ENCODE measurements around the gene SPTBN4.
"Not testable (repeated sequence)": the region's sequence is repeated elsewhere in the genome, so short reads cannot be mapped to it uniquely, and the experiment has no call there.

SPTBN4 gene

GRCh38 chr19:40533508-40533907 is 66.7 kb downstream of the SPTBN4 start:
- DNase-seq, result no peak

DNA sequence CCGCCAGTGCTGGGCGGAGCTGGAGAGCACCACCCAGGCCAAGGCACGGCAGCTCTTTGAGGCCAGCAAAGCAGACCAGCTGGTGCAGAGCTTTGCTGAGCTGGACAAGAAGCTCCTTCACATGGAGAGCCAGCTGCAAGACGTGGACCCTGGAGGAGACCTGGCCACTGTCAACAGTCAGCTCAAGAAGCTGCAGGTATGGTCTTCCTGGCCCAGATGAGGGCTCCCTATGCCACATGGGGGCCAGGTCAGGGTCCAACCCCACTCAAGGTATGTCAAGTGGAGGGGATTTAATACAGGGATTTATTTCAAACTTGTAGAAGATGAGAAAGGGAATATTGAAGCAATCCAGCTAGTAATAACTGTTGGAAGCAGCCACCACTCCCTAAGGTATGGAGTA is 67.3 kb downstream of the SPTBN4 start:
- no peak for DNase-seq

GRCh38 chr19:40539070-40539469 is 72.3 kb downstream of the SPTBN4 start:
- DNase-seq, result no peak

- DNase-seq, result no peak
Measured at GRCh38 chr19:40542202-40542859, 75.5 kb downstream of the SPTBN4 start.

GRCh38 chr19:40543029-40543597 is 76.3 kb downstream of the SPTBN4 start:
- DNase-seq, result no peak

- DNase-seq, result not testable (repeated sequence)
Measured at GRCh38 chr19:40546153-40546841, 79.5 kb downstream of the SPTBN4 start.

DNA sequence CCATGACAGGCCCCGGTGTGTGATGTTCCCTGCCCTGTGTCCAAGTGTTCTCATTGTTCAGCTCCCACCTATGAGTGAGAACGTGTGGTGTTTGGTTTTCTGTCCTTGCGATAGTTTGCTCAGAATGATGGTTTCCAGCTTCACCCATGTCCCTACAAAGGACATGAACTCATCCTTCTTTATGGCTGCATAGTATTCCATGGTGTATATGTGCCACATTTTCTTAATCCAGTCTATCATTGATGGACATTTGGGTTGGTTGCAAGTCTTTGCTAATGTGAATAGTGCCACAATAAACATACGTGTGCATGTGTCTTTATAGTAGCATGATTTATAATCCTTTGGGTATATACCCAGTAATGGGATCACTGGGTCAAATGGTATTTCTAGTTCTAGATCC is 80.4 kb downstream of the SPTBN4 start:
- not testable (repeated sequence) for DNase-seq

DNA sequence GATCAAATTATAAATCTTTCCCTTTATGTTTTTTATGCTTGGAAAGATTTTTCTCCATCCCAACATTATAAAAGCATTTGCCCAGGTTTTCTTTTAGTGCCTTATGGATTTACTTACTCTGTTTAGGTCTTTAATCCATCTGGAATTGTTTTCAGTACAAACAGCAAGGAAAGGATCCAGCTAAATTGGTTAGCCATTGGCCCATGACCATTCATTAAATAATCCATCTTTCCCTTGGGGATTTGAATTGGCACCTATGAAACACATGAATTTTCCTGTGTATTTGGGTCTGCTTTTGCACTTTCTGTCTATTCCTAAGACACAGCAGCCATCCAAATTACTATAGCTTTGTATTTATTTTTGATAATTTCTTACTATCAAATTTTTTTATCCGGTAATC is 81.0 kb downstream of the SPTBN4 start:
- no peak for DNase-seq

DNA sequence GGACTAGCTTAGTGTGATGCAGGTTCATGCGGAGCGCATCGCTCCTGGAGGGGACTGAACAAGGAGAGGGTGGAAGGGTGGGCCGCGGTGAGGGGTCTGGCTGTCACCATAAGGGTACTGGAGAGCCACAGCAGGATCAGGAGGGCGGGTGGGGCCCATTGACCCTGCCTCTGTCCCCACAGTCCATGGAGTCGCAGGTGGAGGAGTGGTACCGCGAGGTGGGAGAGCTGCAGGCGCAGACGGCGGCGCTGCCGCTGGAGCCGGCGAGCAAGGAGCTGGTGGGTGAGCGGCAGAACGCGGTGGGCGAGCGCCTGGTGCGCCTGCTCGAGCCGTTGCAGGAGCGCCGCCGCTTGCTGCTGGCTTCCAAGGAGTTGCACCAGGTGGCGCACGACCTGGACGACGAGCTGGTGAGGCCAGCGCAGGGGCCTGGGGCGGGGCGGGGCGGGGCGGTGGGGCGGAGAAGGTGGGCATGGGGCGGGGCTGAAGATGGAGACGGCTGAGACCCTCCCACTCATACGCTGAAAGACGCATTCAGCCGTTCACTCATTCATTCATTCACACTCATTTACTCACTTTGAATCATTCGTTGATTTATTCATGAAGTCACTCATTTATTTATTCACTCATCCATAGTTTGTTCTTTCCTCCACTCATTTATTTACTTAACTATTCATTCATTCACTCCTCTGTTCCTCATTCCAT is 82.4 kb downstream of the SPTBN4 start:
- DNase-seq, result peak; percentile 98

GRCh38 chr19:40550951-40551350 is 84.2 kb downstream of the SPTBN4 start:
- DNase-seq, result no peak

DNA sequence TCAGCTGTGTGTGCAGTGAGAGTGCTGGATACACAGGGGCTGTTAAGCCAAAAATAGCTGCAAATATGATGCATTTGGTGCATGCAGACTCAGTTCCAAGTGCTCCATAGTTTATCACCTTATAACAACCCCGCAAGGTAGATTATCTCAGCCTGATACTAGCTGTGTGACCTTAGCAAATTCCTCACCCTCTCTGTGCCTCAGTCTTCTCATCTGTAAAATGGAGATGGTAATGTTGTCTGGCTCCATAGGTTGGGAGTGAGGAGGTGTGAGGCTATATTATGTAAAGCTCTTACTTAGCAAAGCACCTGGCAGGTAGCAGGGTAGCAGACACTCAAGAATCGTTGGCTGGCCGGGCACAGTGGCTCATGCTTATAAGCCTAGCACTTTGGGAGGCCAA is 86.0 kb downstream of the SPTBN4 start:
- DNase-seq, result no peak

GRCh38 chr19:40553885-40554857 is 87.4 kb downstream of the SPTBN4 start:
- no peak for DNase-seq

DNA sequence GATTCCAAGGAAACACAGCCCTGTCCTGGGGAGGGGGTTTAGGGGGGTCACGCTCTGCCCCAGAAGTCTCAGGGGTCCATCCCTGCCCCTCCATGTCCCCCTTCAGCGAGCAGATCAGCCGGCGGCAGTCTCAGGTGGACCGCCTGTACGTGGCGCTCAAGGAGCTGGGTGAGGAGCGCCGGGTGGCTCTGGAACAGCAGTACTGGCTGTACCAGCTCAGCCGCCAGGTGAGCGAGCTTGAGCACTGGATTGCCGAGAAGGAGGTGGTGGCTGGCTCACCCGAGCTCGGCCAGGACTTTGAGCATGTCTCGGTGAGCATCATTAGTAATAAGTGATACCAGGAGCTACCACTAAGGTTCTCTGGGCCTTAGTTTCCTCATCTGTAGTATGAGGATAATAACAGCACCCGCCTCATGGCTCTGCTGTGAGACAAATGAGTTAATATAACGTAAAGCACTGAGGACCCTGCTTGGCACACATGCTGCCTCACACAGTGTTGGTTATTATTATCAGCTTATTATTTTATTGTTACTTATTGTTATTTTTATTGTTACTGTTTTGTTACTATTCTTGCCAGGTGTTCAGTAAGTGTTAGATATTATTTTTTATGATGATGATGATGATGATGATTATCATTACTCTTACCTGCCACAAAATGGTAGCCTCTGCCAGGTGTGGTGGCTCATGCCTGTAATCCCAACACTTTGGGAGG is 89.3 kb downstream of the SPTBN4 start:
- DNase-seq, result no peak

GRCh38 chr19:40556953-40557530 is 90.2 kb downstream of the SPTBN4 start:
- no peak for DNase-seq

DNA sequence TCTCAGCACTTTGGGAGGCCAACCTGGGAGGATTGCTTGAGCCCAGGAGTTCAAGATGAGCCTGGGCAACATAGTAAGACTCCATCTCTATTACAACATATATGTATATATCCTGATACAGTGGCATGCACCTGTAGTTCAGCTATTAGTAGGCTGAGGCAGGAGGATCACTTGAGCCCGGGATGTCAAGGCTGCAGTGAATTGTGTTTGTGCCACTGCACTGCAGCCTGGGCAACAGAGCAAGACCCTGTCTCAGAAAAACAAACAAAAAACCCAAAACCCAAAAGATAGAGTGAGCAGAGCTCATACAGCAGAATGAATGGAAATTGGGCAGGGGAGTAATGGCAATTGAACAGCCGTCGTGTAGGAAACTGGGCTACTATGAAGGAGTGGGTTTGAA is 92.6 kb downstream of the SPTBN4 start:
- no peak for DNase-seq

- no peak for DNase-seq
Measured at GRCh38 chr19:40560092-40560507, 93.3 kb downstream of the SPTBN4 start.

- DNase-seq, result no peak
Measured at GRCh38 chr19:40561947-40562346, 95.1 kb downstream of the SPTBN4 start.

GRCh38 chr19:40564535-40564934 is 97.7 kb downstream of the SPTBN4 start:
- not testable (repeated sequence) for DNase-seq

DNA sequence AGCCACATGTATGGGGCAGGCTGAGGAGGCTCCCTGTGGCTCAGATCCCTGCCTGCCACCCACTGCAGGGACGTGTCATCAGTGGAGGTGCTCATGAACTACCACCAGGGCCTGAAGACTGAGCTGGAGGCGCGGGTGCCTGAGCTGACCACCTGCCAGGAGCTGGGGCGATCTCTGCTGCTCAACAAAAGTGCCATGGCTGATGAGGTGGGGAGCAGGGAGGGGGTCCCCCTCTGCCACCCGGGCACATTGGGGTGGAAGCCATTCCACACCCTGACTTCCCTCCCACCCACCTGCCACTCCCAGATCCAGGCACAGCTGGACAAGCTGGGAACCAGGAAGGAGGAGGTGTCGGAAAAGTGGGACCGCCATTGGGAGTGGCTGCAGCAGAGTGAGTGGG is 98.6 kb downstream of the SPTBN4 start:
- DNase-seq, result no peak

DNA sequence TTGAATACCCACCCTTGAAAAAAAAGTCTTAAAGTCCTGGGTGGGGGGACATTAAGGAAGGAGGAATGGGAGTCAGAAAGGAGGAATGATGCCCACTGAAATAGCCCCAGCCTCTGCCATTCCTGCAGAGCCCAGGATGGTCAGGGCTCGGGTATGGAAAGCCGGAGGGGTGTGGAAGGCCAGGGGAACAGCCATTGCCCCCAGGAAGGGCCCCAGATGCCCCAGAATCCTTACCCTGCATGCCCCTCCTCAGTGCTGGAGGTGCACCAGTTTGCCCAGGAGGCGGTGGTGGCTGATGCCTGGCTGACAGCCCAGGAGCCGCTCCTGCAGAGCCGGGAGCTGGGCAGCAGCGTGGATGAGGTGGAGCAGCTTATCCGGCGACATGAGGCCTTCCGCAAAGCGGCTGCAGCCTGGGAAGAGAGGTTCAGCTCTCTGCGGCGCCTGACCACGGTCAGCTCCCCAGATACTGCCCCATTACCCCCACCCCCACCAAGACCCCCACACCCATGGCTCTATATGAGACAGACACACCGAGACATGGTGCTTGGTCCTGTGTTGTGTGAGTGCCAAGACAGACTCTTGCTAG is 99.2 kb downstream of the SPTBN4 start:
- DNase-seq, result no peak
